ENCODE data around the gene ENTHD1. TPM values are rescaled to one million over a fixed set of nuclear protein-coding genes. Genes with fewer than 3 reads are reported as not detected.

The ENTHD1 gene
- total and polyA plus RNA-seq, 12 donors: 0.09 TPM; not detected in 11

GRCh38 chr22:39789788-39790187, 103.8 kb downstream of the ENTHD1 start:
- WGBS, 2 donors: 47 to 50% methylated on average over 2 of the region's 2 CpGs
- no peak overlapping the region for H3K27ac ChIP-seq
- H3K4me1 ChIP-seq: no peaks in the 10 kb centered on the region
- no peak for TF ChIP-seq CTCF (IDR thresholded peaks at IDR 0.05)
- H3K4me3 ChIP-seq: no peak overlapping the region
- H3K27me3 ChIP-seq: peaks cover 0 to 12% (median 0%) of the 10 kb centered on the region in 7 donors
- no peak for DNase-seq
- intact Hi-C loops (cut with DNase I): loop anchor here in 1 of 10 donors (10.0 kb wide), 1 partner anchor 65 kb away; no protein-coding TSS in a partner anchor
- ATAC-seq: no peak
- peaks cover 0 to 9% (median 0%) of the 10 kb centered on the region in 11 donors for H3K9me3 ChIP-seq
- H3K36me3 ChIP-seq: no peaks in the 10 kb centered on the region

GRCh38 chr22:39785232-39785631, 108.3 kb downstream of the ENTHD1 start:
- DNase-seq (no peak), ATAC-seq (no peak)
- Histone ChIP-seq H3K27me3 (peaks cover 0 to 12% (median 0%) of the 10 kb centered on the region in 7 donors), H3K4me1 (no peaks in the 10 kb centered on the region), H3K9me3 (no peaks in the 10 kb centered on the region), H3K4me3 (no peak overlapping the region), H3K36me3 (no peaks in the 10 kb centered on the region), H3K27ac (no peak overlapping the region)
- intact Hi-C loops (cut with DNase I): no loop called here
- 68 to 70% methylated on average over 5 of the region's 5 CpGs for WGBS, 2 donors
- no peak for TF ChIP-seq CTCF (IDR thresholded peaks at IDR 0.05)

GRCh38 chr22:39777716-39778454, 115.7 kb downstream of the ENTHD1 start:
- no peaks in the 10 kb centered on the region for H3K9me3 ChIP-seq
- no peaks in the 10 kb centered on the region for H3K4me1 ChIP-seq
- WGBS, 2 donors: 46 to 48% methylated on average over 5 of the region's 5 CpGs
- DNase-seq: no peak
- intact Hi-C loops (cut with DNase I): no loop called here
- H3K4me3 ChIP-seq: no peak overlapping the region
- H3K36me3 ChIP-seq: no peaks in the 10 kb centered on the region
- no peak for ATAC-seq
- no peak overlapping the region for H3K27ac ChIP-seq
- TF ChIP-seq CTCF (IDR thresholded peaks at IDR 0.05): no peak
- peaks cover 0 to 50% (median 25%) of the 10 kb centered on the region in 7 donors for H3K27me3 ChIP-seq

GRCh38 chr22:39776295-39777009, 117.1 kb downstream of the ENTHD1 start:
- Histone ChIP-seq H3K27ac (no peak overlapping the region), H3K27me3 (peaks cover 0 to 50% (median 25%) of the 10 kb centered on the region in 7 donors), H3K4me1 (no peaks in the 10 kb centered on the region), H3K4me3 (no peak overlapping the region), H3K9me3 (peaks cover 0 to 6% (median 0%) of the 10 kb centered on the region in 11 donors), H3K36me3 (no peaks in the 10 kb centered on the region)
- no peak for TF ChIP-seq CTCF (IDR thresholded peaks at IDR 0.05)
- DNase-seq (no peak), ATAC-seq (no peak)
- WGBS, 2 donors: 48 to 59% methylated on average over 2 of the region's 2 CpGs
- intact Hi-C loops (cut with DNase I): no loop called here

All from heart right ventricle (tissue), 16 donors.